ENCODE data around the gene ARID5B.

ARID5B gene

DNA sequence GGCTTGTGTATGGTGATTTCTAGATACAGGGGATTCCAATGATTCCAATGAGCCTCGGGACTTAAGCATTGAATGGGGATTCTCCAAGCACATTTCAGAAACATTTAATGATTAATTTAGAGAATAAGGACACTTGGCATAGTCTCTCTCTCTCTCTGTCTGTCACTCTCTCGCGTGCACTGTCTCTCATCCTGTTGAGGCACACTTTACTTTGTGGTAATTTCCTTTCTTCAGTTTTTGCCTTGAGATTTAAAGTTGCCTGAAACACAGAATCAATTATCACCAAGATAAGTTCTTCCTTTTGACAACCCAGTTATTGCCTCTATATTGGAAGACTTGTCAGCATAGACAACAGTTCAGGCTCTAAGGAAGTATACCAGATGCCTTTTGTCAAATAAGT lies 131.6 kb downstream of the ARID5B start:
- no peak for DNase-seq (ENCODE audit: low read depth)

DNA sequence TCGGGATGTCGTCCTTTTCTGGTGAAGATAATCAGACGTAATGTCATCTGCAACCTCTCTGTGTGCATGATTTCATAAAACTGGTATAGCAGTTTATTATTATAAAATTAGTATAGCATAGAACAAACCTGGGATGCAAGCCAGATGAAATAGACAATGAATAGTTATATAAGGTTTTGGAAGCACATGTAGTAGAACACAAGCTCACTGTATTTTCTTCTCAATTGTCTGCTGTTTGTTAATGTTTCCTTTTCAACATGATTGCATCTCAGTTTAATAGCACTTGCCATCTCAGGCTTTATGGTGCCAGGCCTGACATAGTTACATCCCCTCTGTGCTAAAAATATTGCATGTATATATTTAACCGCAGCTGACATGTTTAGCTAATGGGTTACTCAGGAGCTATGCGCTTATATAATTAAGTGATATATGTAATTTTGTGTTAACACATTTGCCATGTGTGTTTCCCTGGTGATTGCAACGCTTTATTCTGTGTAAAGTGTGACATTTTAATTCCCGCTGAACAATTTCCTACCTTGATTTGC lies 132.7 kb downstream of the ARID5B start:
- DNase-seq (ENCODE audit: low read depth), result no peak

DNA sequence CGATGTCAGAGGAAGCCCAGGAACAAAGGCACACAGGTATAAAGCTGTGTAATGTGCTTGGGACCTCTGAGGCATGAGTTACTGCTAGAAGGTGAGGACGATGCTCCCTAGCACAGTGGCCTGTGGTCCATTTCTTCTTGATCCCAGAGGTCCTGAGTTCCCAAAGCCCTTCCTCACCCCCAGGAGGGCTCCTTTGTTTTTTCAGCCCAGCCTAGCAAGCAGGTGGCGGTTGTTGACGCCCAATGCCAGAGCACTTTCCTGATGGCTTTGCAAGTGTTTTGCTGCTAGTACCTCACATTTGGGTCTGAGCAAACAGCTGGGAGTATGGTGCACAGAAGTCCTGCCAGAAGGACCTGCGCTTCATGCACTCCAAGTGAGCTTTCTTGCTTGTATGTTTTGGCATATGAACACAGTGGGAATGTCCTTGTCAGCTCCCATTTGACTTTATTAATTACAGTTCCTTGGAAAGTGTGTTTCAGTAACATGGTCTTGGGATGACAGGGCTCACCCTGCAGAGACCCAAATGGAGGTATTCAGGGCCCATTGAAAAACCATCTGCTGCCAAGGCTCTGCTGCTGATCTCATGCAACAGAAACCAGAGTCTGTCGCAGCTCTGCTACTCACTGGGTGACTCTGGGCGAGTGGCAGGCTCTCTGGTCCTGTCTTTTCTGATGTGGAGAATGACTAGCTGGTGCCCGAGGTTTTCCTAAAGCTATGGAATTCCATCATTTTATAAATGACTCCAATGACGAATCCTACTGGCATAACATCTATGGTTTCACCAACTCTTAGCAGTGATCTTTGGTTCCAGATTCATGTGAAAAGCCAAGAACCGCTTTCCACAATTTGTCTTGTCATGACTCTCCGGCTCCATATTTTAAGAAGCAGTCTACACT lies 134.9 kb downstream of the ARID5B start:
- no peak for DNase-seq (ENCODE audit: low read depth)

DNA sequence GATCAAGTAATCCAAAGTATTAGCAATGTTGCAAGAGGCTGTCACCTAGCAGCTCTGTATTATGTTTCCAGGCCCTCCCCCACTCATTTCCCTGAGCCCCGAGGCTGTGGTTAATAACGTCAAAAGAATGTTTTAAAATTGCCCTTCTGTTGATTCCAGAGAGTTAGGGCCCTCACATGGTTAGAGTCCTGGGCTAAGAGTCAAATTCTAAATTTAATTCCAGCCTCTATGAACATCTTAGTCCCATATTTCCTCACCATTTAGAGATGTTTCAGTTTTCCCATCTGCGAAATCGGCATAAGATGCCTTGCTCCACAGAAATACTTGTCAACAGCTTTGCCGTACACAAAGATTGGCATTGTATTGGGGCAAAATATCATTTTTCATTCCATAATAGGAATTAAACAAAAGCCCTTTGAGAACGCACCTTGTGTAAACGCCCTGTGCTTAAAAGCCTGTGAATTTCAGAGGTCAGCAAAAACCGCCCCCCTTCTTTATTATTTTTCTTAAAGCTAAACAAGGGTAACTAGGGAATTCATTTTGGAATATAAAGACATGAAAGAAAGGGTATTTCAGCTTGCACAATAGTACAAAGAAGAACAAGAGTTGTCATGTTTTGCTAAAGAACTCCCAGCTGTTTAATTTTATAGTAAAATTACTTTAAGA lies 135.8 kb downstream of the ARID5B start:
- no peak for DNase-seq (ENCODE audit: low read depth)

DNA sequence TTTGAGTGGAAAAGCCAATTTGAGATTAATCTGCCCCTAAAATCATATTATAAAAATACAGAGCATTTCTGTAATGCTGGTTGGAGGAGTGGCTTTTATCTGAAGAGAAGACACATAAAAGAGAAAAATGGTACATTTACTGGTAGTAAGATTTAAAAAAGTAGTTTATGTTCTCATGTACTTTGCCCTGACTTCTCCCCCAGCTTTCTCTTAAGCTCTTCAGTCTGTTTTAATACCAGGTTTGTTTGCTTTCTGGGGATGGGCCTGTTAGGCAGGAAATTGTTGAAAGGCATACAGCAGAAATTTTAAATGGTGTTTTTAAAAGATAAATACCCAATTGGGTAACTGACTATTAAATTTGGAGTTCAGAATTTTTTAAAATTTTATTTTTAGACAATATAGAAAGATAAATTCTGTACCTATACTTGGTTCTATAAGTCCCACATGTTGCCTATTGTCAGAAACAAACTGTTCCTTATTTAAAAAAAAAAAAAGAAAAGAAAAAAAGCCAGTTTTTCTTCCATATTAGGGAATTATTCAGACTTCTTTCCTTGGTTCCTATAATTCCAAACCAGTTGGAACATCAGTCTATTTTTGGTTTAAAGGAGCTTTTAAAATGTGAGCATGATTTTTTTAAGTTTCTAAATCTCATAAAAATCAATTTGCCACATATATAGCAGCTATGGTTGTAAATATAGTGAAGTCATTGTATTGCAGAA lies 136.6 kb downstream of the ARID5B start:
- no peak for DNase-seq (ENCODE audit: low read depth)

DNA sequence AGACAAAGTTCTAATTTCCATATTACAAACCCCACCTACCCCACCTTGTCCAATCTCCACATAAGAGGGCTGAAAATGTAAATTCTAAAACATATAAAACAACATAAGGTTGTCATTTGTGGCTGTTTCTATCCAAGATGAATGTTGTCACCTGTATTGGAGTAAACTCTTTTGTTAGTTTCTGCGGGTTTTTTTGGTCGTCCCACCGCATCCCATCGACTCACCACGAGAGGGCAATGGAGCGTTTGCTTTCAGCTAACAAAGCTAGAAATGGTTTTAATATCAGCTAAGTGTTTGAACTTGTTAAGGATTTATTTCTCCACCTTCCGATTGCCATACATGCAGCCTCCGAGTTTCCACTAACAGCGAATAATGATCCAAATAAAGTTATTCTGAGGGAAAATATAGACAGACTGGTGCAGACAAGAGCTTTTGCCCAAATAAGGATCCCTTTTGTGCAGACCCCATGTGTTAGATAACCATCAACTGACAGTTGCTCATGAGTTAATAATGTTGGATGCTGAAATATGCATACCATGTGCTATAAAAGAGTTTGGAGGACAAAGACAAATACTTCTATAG lies 137.2 kb downstream of the ARID5B start:
- peak; percentile 56 for DNase-seq (ENCODE audit: low read depth)

DNA sequence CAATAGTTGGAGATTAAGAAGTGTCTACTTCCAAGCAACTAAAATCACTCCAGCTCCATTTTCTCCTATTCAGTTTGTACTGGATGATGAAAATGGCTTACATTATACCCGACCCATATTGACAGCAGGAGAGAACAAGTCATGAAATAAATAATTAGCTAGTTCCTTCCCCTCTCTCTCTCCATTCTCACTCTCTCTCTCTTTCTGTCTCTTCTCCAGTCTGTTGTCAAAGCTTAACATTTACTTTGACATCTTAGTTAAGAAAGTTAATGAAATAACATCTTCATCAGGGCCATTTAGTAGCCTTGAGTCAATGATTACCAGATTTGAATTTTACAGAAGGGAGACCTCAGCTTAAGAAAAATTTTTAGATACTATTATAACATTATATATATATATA lies 138.5 kb downstream of the ARID5B start:
- DNase-seq (ENCODE audit: low read depth), result no peak

DNA sequence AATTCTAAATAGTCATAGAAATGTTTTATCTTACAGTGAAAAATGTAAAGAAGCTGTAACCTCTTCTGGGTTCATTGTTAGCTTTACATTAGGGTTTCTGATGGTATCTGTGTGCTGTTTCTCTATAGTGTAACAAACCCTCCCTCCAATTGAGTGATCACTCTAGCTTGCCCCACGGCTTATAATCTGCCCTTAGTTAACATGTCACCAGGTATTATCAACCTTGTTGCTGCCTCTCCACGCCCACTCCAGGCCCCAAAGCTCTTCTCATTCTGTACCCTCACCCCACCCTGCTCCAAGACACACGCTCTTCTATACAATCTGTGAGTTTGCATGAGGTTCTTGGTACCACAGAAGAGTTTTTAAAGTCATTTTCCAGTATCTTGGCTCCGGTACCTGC lies 139.4 kb downstream of the ARID5B start:
- DNase-seq (ENCODE audit: low read depth), result no peak

DNA sequence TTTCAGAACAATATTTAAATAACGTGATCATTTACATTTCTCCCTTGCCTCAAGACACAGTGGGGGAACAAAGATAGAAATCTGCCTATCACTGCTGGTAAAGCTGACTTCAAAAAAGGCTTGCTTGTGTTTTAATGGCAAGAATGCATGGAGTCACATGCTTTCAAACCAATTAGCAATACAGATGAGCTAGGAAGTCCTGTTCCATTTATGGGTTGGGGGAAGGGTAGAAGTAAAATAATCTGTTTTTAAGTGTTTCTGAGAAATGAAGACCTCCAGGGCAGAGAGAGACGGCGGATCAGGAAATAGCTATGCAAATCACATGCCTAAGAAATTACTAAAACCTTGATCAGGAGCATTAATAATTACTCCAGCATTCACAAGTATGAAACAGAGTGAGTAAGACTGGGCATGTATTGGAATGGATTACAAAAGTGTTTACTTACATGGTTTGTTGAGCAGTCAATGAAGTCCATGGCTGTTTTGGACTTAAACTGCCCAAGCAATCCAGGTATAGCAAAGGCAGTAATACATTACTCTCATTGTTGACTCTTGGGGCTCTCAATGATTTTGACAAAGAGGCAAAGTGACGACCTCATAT lies 142.0 kb downstream of the ARID5B start:
- DNase-seq (ENCODE audit: low read depth), result no peak

DNA sequence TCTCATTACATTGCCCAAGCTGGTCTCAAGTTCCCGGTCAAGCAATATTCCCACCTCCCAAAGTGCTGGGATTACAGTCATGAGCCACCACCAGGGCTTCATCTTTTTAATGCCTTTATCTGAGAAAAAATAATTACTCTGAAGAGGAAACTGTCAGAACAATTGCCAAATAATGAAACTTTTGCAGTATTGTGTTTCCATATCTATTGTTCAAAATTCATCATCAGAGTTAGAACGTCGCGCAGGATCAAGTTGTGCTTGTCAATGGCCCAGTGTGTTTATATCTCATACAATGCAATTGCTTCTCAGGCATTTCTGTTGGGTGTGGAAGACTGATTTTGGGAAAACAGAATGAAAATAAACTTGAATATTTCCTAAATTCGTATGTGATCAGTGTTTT lies 143.1 kb downstream of the ARID5B start:
- no peak for DNase-seq (ENCODE audit: low read depth)

DNA sequence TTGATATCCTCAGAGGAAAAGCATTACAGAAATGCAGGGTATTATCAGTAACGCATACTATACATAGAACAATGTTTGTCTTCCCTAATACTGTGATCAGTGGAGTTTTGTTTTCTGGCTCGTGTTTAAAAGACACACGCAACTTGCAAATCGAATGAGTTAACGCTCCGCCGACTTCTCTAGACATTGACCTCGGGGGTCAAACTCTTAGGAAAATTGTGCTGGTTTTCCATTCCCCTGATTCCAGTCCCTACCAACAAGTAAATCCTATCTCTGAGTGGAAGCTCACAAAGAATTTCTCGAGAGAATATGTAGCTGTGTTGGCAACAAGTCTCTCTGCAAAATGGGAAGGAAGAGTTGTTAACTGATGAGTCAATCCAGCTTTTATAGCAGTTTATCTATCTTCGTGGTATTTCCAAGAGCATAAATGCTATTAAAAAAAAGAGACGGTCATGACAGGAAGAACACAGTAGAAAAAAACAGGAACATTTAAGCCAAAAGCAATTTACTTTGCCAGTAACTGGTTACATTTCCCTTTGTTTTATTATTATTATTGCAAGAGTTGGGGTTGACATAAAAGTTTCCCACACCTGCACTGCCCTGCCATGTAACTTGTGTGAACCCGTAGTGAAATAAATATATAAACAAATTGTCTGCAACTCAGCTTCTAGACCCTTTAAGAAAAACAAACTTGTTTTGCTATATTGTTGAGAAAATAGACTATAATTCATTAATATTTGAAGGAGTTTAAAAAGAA lies 144.4 kb downstream of the ARID5B start:
- DNase-seq (ENCODE audit: low read depth), result no peak

DNA sequence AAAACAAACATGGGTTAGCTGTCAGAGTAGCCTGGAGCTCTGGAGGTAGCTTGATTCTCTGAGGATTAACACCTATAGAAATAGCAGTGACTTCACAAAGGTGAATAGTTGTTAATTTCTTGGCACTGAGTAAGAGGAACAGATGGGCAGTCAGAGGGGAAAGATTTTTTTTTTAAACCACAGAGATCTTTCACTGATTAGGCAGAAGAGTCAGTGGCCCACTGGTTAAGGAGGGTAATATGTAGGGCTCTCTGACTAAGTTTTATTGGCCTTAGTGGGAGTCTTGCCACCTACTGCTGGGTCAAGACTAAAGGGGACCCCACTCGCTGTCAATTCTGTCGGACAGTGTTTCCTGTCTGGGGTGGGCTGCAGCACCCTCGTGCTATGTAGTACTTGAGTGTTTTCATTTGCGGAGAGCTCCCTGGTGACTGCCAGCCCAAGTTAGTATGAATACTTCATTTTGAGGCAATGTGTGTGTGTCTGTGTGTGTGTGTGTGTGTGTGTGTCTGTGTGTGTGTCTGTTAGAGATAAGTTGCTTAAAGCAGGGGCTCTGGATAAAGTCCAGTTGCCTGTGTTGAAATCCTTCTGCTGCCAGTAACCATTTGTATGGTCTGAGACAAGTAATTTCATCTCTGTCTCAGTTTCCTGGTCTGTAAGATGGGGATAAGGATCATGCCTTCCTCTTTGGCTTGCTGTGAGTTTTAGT lies 145.2 kb downstream of the ARID5B start:
- no peak for DNase-seq (ENCODE audit: low read depth)

DNA sequence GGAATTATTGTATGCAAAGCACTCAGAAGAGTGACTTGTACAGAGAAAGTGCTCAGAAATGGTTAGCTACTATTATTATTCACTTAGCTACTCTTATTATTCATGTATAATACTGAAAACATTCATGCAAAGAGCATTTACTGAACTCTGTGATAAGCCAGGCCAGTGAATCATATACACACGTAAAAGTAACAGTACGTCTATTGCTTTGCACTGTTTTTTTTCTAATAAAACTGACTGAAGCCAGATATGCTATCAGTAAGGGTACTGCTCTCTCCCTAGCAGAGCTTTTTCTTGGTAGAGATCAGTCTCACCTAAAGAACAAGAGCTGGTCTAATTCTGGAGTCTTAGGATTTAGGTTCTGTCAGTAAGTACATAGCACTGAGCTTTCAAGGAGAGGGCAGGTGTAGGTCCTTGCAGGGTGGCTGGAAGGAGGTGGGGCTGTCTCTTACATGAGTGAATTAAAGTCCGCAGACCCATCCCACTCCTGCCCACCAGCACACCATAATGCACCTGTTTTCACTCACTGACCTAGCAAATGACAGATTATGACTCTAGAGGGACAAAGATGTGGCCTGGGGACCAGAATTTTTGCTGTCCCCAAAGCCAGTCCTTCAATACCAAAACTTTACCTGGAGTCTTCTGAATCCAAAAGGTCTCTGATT lies 145.9 kb downstream of the ARID5B start:
- no peak for DNase-seq (ENCODE audit: low read depth)

DNA sequence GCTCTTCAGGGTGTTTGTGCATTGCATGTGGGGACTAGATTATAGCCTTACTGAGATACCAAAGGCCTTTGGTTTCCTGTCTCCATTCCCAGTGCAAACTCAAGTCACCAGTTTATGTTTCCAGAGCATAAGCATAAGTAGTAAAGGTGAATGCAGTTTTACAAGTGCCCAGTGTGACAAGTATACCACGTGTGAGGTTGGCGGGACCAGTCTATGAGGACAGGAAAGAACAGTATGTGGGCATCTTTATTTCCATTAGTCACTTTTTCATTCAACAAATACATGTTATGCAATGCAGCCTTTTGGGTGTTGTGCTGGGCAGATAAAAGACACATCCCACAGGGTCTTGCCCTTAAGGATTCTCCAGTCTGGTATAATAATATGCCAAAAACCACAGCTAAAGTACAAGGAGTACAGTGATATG lies 146.5 kb downstream of the ARID5B start:
- no peak for DNase-seq (ENCODE audit: low read depth)

DNA sequence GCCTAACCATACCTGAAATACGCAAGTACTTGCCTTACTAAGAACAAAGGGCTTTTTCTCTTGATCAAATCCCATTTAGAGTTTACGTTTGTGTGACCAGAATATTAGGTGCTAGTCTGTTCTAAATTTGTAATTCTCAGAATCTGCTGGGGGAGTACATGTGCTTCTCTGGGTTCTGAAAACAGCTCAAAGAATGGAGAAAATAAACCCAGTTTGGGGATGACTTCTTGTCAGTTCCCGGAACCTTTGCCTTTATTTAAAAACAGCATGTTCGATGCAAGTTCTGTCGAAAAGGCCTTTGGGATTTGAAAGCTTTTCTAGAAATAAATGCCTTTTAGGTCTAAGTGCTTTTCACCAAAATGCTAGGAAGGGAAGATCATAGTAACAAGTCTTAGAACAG lies 147.0 kb downstream of the ARID5B start:
- no peak for DNase-seq (ENCODE audit: low read depth)

DNA sequence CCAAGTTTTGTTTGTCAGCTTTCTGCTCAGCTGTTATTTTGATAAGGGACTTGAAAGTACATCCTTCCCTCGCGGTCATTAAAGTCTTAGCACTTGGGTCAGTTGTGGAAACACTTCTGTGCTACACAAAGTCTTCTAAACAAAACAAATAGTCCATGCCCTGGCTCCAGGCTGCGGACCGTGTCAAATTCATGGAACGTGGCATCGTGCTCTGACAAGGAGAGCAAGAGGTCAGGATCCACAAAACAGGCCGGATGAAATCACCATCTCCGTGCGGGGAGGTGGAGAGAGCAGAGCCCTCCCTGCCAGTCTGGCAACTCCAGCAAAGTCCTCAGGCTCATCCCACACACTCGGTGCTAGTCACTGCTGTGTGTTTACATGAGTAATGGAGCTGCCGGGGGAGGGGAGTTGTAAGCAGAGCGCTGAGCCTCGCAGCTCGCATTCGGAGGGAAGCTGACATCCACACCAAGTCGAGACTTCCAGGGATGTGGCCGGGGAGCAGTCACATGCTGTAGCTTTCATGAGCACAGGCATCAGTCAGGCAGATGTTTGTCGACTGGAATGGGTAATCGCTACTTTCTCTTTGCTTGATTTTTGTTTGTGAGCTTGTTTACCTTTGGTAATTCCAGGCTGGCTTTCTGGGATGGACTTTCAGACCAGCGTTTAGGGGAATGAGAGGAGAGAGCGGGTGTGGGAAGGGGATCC lies 147.6 kb downstream of the ARID5B start:
- DNase-seq (ENCODE audit: low read depth), result peak; percentile 55

DNA sequence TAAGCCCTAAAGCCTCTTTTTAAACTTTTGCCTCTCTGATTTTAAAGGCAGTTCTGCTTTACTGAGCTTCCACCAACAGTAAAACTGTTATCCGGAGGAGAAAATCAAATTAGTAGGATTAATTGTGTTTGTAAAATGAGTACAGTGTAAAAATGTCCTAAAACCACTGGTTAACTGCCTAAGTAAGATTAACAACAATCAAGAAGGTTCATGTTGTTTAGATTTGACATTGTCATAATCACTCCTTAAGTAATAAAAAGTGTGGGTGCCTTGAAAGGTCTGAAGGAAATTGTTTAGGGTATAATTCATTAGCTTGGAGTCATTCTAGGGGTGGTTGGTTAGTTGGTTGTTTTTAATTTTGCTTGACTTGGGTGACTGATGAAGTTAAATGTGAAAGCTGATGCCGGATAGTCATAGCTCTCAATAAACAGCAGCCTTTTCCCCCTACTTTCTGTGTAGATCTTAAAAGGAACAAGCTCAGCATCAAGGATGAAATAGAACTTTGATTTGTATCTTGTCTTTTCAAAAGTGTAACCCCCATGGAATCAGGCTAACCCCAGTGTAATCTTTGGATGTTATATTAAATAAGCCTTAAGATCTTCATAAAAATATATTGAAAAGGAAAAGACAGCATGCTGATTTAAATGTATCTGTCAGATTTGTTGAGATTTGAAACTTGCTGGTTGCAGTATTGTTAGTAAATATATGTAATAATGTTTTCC lies 148.3 kb downstream of the ARID5B start:
- DNase-seq (ENCODE audit: low read depth), result no peak

DNA sequence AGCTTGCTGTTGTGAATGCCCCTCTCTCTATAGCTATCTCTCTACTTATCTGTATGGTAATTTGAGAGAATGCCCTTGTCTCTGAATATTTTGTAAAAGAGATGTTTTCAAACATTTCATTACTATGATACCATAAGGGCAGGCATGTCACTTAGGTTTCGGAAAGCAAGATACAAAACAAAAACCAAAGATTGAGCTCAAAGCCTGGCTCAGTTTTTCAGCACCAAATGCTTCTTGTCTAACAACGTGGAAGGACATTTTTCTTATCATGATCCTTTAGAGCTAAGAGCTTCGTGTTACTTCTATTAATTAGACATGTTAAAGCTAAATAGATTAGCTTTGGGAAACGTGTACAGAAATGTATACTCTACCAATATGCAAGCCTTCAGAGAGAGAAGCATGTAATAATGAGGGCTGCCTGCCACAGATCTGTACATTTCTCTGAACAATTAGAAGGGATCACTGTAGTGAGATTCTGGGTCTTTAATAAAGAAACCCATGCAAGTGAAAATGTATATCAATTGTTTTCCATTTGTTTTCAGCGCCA lies 148.9 kb downstream of the ARID5B start:
- no peak for DNase-seq (ENCODE audit: low read depth)

Measured in T-helper 22 cell (primary cell).